ENCODE measurements around the gene SIPA1L3.
A peak's percentile ranks its signal among the peaks of the same experiment; 100 is the strongest.

SIPA1L3 gene

GRCh38 chr19:38202504-38202903, 295.5 kb downstream of the SIPA1L3 start:
- DNase-seq = no peak

DNA sequence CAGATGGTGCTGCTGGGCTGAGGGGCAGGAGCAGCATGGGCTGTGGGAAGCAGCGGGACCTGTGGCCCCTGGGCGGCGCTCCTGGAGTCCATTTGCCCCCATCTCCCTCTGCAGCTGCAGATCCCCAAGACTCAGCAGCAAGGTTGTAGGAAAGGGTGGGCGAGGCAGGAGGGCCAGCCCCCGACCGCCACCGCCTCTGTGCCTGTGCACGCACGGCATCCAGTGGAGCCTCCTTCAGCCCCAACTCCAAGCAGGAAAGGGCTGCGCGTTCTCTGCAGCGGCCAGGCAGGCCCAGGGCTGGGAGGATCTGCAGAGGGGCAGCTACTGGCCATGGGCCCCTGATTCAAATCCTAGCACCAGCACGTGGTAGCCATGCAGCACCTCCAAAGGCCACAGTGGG, 296.2 kb downstream of the SIPA1L3 start:
- no peak for DNase-seq

GRCh38 chr19:38204096-38204495, 297.1 kb downstream of the SIPA1L3 start:
- DNase-seq = no peak

- no peak for DNase-seq
Measured at GRCh38 chr19:38204728-38205127, 297.7 kb downstream of the SIPA1L3 start.

- no peak for DNase-seq
Measured at GRCh38 chr19:38206006-38206745, 299.2 kb downstream of the SIPA1L3 start.

DNA sequence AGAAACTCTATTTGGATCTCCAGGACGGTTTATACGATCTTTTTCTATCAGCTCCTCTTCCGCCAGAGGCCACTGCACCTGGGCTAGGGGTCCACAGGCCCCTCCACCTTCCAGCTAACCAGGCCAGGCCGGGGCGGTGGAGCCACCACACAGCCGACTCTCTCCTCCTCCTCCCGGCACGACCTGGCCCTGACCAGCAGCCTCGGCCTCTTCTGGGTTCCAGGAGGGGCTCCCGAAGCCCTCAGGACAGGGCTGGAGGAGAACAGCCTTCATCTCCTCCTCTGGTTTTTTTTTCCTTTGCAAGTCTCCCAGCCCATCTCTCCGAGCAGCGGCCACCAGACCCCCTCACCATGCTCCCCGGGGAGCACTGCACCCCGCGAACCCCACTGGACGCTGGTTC, 299.9 kb downstream of the SIPA1L3 start:
- DNase-seq = no peak

DNA sequence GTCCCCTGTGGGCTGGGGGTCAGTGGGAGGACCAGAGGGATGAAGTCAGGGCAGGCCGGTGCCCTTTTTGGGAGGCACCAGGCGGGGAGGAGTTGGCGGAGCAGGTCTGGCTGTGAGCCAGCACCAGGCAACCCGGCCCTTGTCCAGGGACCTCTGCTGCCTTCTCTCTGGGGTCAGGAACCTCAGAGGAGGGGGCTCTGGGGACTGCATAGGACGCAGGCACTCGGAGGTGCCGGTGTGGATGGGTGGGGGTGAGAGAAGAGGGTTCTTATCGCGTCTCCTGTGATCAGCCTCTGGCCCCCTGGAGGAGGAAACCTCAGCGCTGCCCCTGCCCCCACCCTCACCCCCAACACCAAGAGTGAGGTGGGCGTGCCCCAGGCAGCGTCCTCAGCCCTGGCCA, 300.5 kb downstream of the SIPA1L3 start:
- DNase-seq = no peak

GRCh38 chr19:38208571-38208970, 301.6 kb downstream of the SIPA1L3 start:
- no peak for DNase-seq

- DNase-seq = no peak
Measured at GRCh38 chr19:38209152-38209551, 302.1 kb downstream of the SIPA1L3 start.

GRCh38 chr19:38209671-38210457, 302.9 kb downstream of the SIPA1L3 start:
- no peak for DNase-seq

- no peak for DNase-seq
Measured at GRCh38 chr19:38210458-38210987, 303.5 kb downstream of the SIPA1L3 start.

- no peak for DNase-seq
Measured at GRCh38 chr19:38211151-38211591, 304.2 kb downstream of the SIPA1L3 start.

- DNase-seq = no peak
Measured at GRCh38 chr19:38211766-38212165, 304.8 kb downstream of the SIPA1L3 start.

- DNase-seq = no peak
Measured at GRCh38 chr19:38213469-38213868, 306.5 kb downstream of the SIPA1L3 start.

DNA sequence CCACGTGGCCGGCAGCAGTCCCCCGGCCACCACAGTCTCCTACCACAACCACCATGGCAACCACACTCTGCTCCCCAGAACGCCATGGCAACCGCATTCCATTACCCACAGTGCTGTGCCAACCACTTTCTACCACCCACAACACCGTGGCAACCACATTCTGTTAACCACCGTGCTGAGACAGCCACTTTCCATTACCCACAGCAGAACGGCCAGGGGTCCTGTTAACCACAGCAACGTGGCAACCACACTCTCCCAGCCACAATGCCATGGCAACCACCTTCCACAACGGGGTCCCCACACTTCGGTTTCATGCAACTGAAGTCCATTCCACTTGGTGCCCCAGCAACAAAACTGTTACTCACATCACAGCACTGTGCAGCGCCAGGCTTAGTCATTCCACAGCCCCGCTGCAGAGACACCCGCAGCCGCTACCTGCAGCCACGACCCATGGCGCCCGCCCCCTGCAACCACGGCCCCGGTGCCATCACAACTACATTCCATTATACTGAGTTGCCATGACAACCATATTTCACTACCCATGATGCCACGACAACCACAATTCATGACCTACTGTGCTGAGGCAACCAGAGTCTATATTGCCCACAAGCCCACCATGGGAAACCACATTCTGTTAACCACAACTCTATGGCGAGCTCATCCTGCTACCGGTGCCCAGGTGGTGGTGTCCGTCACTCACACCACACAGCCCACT, 307.1 kb downstream of the SIPA1L3 start:
- DNase-seq = peak; percentile 33

DNA sequence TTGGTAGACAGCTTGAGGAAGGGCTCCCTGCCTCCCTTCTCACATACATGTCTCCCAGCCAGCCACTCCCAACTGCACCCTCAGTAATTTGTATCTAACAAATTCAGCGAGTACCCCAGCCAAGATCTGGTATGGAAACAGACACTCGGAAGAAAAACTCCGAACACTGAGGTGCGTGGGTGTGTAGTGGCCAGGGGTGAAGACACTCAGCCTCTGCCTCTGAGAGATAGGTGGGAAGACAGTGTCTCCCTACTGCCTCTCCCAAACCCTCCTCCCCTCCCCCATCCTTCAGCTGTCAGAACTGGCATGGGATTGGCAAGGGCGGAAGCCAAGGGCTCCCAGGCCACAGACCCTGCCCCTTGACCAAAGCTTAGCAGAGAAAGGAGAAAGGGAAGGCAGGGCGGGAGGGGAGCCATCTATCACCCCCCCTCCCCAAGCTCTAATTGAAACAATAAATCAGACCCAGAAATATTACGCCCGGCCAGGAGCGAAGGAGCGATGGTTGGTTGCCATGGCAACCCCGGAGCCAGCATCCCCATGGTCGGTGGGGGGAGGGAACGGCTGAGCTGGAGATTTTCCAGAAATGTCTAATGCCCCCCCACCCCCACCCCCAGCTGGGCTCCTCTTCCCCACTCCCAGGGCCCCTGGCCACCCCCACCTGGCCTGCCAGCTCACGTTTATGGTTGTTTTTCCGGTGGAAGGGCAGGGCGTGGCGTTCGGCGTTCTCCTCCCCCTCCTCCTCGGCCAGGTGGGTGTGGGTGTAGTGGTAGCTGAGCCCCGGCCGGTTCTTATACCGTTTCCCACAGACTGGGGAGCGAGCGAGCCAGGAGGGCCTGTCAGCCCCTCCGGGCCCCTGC, 310.0 kb downstream of the SIPA1L3 start:
- no peak for DNase-seq

GRCh38 chr19:38218204-38218603, 311.2 kb downstream of the SIPA1L3 start:
- no peak for DNase-seq

DNA sequence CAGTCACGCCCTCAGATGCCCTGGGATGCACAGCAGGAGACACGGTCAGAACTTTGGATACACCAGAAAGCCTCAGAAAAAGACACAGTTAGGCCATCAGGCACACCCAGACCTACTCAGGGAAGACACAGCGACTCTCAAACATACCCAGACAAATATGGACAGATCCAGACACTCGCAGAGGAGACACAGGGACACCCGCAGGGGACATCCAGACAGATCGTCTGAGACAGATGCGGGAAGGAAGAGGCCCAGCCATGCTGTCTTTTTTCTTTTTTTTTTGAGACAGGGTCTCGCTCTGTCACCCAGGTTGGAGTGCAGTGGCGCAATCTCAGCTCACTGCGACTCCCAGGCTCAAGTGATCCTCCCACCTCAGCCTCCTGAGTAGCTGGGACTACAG, 312.2 kb downstream of the SIPA1L3 start:
- DNase-seq = no peak

GRCh38 chr19:38221421-38221820, 314.4 kb downstream of the SIPA1L3 start:
- DNase-seq = no peak

DNA sequence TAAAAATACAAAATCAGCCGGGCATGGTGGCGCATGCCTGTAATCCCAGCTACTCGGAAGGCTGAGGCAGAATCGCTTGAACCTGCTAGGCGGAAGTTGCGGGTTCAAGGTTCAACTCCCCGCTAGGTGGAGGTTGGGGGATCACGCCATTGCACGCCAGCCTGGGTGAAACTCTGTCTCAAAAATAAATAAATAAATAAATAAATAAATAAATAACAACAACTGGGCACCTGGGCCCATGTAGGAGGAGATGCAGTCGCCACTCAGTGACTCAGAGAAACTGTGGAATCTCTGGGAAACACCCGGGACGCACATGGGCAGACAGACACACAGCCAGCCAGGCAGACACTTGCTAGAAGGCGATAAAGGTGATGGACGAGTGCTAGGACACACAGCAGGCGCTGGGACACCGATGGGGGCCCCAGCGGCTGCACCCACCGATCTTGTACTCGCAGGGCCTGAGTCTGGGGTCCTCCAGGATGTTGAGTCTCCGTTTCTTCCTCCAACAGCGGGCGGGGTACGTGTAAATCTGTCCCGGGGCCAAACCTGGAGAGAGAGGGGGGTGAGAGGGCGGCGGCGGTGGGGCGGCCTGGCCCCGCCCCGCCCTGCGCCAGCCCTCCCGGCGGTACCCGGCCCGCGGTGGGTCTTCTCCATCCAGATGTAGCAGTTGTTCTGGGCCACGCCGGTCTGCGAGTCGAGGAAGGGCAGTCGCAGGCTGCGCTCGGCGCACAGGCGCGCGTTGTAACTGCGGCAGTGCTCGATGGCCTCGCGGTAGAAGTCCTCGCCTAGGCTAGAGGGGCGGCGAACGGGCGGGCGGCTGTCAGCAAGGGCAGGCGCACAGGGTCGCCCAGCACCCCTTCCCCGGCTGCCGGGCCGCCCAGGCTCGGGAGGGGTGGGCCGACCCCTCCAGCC, 315.2 kb downstream of the SIPA1L3 start:
- DNase-seq = no peak

GRCh38 chr19:38223119-38223523, 316.1 kb downstream of the SIPA1L3 start:
- no peak for DNase-seq
